Psoas muscle (tissue), 8 donors: ENCODE data around the gene IGSF9. TPM values are rescaled to one million over a fixed set of nuclear protein-coding genes. Genes with fewer than 3 reads are reported as not detected.
"Not testable (repeated sequence)": the region's sequence is repeated elsewhere in the genome, so short reads cannot be mapped to it uniquely, and the experiment has no call there.

Experiments
- ATAC-seq, 4 donors: fragments of 200-7000 bp; cut with Tn5 transposase; one replicate each; pipeline ENCODE4 v1.9.1; 2020; ENCODE audit warnings: moderate library complexity in 3 of 4, mild to moderate bottlenecking in 2 of 4
- DNase-seq, 2 donors: peaks; one replicate each; pipeline ENCODE4 v3.0.0-alpha.2; 2020
- H3K27ac ChIP-seq: fragments of 200-600 bp; one replicate; pipeline ENCODE4 v1.8.0; 2022
- H3K27me3 ChIP-seq, 3 donors: fragments of 200-600 bp in 1 of 3; one replicate each; pipeline versions ENCODE4 v1.6.1 to v1.8.0; 2013 to 2022; ENCODE audit warnings: low read length in 2 of 3, mild to moderate bottlenecking in 2 of 3, moderate library complexity in 1 of 3; ENCODE audit not compliant: insufficient read depth in 3 of 3
- H3K36me3 ChIP-seq, 2 donors: fragments of 200-600 bp in 1 of 2; one replicate each; pipeline versions ENCODE4 v1.6.1 to v1.8.0; 2013 to 2022; ENCODE audit warnings: low read depth in 1 of 2, mild to moderate bottlenecking in 1 of 2, moderate library complexity in 1 of 2; ENCODE audit not compliant: insufficient read depth in 1 of 2
- H3K4me1 ChIP-seq: fragments of 200-600 bp; one replicate; pipeline ENCODE4 v1.8.0; 2022
- H3K4me3 ChIP-seq: fragments of 200-600 bp; one replicate; pipeline ENCODE4 v1.8.0; 2022; ENCODE audit warnings: mild to moderate bottlenecking
- H3K9me3 ChIP-seq: fragments of 200-600 bp; one replicate; pipeline ENCODE4 v1.8.0; 2022
- WGBS, 3 donors: extraction: QIAGEN DNeasy Blood & Tissue Kit; methylation state at CpG; one replicate each; pipeline versions ENCODE4 v1.1.6 to v1.1.7; 2013; 5-methylcytosine and 5-hydroxymethylcytosine counted together
- intact Hi-C, 2 donors: fragments of 100-400 bp; cut with DNase I; formaldehyde crosslinking; loops; one replicate each; pipeline versions ENCODE4 v1.11.0 to v1.14.2; 2022
- polyA plus RNA-seq, 3 donors: library from polyadenylated mRNA; stranded (reverse); fragments of 200-250 nt; gene quantifications; one replicate each; pipeline ENCODE4 v1.2.3, GENCODE V29; 2013
- total RNA-seq, 4 donors: library from RNA; stranded (reverse); fragmentation: NEBNext Ultra II Directional in 2 of 4; extraction: Animal tissue kit (Norgen Biotek cat#: 25700) in 2 of 4; gene quantifications; one replicate each; pipeline versions ENCODE4 v1.2.1 to v1.2.4, GENCODE V29; 2021 to 2023
- TF ChIP-seq, protein P1 (sequence below): fragments of 200-600 bp; IDR thresholded peaks from one replicate; pipeline ENCODE4 v1.8.0; 2022; ENCODE audit warnings: antibody characterized with exemption
- donor health status: healthy with polysubstance abuse.
- donor health status: DM: no; HTN: no; CAD: no; lungs with moderate emphysema.
- donor health status: Bipolar disorder and iron deficiency.
- donor health status: healthy.
- donor health status: DM: yes; HTN: yes; CAD: no.
- donor health status: DM: no; HTN: no; CAD: no.
- donor health status: DM: no; HTN: no; CAD: no.
- donor health status: DM: yes; HTN: yes; CAD: no.

The IGSF9 gene
- total and polyA plus RNA-seq, 7 donors: 0.01 TPM; not detected in 5

DNA sequence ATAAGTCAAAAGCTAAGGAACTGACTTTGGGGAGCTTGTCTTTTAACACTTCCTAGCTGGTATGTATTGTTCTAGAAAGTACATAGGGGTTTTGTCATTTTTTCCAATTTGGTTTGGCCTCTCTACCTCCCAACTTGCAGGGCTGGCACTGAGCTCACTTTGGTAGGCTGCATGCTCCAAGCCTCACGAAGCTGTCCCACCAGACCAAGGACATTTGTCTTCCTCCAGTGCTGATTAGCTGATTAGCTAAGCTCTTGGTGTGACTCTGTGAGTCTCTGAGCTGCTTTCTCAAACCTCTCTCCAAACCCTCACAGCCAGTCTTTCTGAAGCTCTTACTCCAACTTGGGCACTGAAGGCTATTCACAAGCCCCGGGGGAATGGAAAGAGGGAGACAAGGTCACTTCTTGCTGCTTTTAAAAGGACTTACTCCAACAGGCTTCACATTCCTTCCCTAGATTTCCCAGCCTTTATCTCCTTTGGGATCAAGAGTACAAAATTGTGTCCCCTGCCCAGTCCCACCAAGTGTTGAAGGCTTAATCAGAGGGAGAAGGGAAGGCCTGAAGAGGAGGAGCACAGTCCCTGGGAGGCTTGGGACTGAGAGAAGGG, 44.6 kb downstream of the IGSF9 start:
- intact Hi-C loops: no loop called here
- Histone ChIP-seq H3K27ac (no peak overlapping the region), H3K27me3 (peaks cover 0 to 6% (median 0%) of the 10 kb centered on the region in 3 donors), H3K4me3 (no peak overlapping the region), H3K9me3 (no peaks in the 10 kb centered on the region), H3K4me1 (peaks cover 4% of the 10 kb centered on the region), H3K36me3 (no peaks in the 10 kb centered on the region)
- TF ChIP-seq, protein P1, sequence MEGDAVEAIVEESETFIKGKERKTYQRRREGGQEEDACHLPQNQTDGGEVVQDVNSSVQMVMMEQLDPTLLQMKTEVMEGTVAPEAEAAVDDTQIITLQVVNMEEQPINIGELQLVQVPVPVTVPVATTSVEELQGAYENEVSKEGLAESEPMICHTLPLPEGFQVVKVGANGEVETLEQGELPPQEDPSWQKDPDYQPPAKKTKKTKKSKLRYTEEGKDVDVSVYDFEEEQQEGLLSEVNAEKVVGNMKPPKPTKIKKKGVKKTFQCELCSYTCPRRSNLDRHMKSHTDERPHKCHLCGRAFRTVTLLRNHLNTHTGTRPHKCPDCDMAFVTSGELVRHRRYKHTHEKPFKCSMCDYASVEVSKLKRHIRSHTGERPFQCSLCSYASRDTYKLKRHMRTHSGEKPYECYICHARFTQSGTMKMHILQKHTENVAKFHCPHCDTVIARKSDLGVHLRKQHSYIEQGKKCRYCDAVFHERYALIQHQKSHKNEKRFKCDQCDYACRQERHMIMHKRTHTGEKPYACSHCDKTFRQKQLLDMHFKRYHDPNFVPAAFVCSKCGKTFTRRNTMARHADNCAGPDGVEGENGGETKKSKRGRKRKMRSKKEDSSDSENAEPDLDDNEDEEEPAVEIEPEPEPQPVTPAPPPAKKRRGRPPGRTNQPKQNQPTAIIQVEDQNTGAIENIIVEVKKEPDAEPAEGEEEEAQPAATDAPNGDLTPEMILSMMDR: no peak
- no peak for DNase-seq
- ATAC-seq: no peak
- 53 to 67% (median 65%) methylated on average over 2 of the region's 2 CpGs for WGBS, 3 donors

DNA sequence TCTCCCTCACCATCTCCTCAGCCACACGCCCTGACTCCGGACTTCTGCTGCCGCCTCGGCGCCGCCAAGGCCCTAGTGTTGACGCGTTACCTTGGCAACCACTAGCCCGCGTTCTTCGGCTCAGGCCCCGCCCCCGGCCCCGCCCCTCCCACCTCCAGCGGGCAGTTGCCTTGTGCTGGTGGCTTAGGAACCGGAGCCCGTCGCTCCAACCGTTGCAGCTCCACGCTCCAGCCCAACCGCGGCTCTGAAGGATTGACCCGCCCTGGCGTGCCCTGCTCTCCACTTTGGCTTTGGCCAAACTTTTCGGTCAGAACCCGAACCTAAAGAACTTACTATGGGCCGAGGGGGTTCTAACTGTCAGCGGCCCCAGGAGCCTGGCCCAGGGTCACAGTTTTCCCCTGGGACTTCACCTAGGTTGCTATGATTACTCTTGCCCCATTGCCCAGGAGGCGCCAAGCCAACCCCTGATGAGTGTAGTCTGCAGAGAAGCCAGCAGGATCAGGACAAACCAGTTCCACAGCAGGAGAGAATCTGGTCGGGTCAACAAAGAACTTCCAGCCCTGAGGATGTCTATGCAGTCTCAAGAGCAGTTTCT, 45.2 kb downstream of the IGSF9 start, which contains the start of gene CFAP45:
TSS of gene CFAP45 (minus strand) at position 80 of the 595 bp plus-strand sequence. CDS start at position 13, 67 bp downstream.
- no peak within 1 kb of the TSS for H3K4me3 ChIP-seq
- peaks cover 4% of the 10 kb centered on the region for H3K4me1 ChIP-seq
- intact Hi-C loops: no loop called here
- DNase-seq: peak; percentile 76 to 82
- peaks cover 0 to 6% (median 0%) of the 10 kb centered on the region in 3 donors for H3K27me3 ChIP-seq
- TF ChIP-seq, protein P1: no peak
- ATAC-seq: peak; percentile 46 to 74 (median 58)
- H3K9me3 ChIP-seq: no peaks in the 10 kb centered on the region
- 15 to 20% (median 20%) methylated on average over 30 of the region's 30 CpGs for WGBS, 3 donors
- no peak within 1 kb of the TSS for H3K27ac ChIP-seq
- no peaks in the 10 kb centered on the region for H3K36me3 ChIP-seq

DNA sequence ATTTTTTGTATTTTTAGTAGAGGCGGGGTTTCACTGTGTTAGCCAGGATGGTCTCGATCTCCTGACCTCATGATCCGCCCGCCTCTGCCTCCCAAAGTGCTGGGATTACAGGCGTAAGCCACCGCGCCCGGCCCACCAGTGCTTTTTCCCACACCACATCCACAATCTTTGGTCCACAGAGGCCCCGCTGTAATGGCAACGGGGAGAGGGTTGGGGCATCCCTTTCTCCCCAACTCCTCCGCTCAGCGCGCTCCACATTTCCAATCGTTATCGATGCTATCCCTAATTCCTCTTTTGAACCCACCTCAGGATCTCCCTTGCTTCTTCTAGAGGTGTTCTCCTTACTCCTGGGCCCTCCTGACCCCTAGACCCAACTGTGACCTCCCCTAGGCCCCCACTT, 45.8 kb downstream of the IGSF9 start:
- intact Hi-C loops: loop anchor here in 1 of 2 donors (10.0 kb wide), 1 partner anchor 765 kb away; no protein-coding TSS in a partner anchor

DNA sequence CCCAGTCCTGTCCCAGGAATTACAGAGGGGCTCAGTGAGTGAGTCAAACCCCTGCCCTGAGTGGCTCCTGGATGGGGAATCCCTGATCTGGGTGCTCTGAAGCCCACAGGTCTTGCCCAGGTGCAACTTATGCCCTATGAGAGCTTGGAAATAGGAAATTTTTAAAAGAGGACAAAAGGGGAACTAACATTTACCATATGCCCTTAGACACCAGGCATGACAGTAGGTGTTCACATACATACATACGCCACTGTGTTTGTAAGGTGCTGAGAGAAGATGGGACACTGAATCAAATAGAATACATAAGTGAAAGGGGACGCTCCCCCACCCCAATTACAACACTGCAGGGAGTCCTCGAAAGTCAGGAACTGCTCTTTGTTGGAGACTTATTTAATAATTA, 46.9 kb downstream of the IGSF9 start:
- no peak overlapping the region for H3K4me3 ChIP-seq
- no peaks in the 10 kb centered on the region for H3K36me3 ChIP-seq
- DNase-seq (no peak), ATAC-seq (no peak)
- intact Hi-C loops: loop anchor here in 1 of 2 donors (10.0 kb wide), 1 partner anchor 764 kb away; no protein-coding TSS in a partner anchor
- TF ChIP-seq, protein P1: no peak
- no peaks in the 10 kb centered on the region for H3K9me3 ChIP-seq
- H3K27me3 ChIP-seq: peaks cover 0 to 6% (median 0%) of the 10 kb centered on the region in 3 donors
- 94 to 97% (median 95%) methylated on average over 3 of the region's 3 CpGs for whole genome bisulfite sequencing, 3 donors
- no peak overlapping the region for H3K27ac ChIP-seq
- peaks cover 4% of the 10 kb centered on the region for H3K4me1 ChIP-seq

More for the DNA sequence above, 45.8 kb downstream of the IGSF9 start:
- DNase-seq, H3K4me3 ChIP-seq, H3K27me3 ChIP-seq, H3K4me1 ChIP-seq, H3K36me3 ChIP-seq, H3K9me3 ChIP-seq, H3K27ac ChIP-seq, ATAC-seq: not testable (repeated sequence)
- 90 to 93% (median 91%) methylated on average over 11 to 13 of the region's 15 CpGs for WGBS, 3 donors

DNA sequence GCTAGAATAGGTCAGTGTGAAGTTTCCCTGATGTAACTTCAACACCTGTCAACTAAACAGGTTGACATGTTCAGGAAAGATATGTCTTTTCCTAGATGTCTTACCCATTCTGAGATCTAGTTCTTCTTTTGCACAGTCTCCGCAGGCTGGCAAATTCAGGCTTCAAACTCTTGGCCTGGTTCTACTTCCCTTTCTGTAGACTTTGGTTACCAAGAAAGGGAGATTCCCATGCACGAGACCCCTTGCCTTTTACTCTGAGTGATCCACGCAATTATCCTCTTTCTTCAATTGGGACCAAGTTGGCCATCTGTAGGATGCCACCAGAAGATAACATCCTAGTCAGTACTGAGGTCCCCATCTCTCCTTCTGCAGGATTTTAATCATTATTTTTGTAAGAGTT, 47.5 kb downstream of the IGSF9 start:
- 86 to 94% (median 90%) methylated on average over 3 of the region's 3 CpGs for WGBS, 3 donors
- DNase-seq: no peak

More for the DNA sequence above, 47.5 kb downstream of the IGSF9 start:
- H3K4me3 ChIP-seq: no peak overlapping the region
- no peaks in the 10 kb centered on the region for H3K36me3 ChIP-seq
- intact Hi-C loops: loop anchor here in 1 of 2 donors (10.0 kb wide), 1 partner anchor 763 kb away; no protein-coding TSS in a partner anchor
- ATAC-seq: no peak
- TF ChIP-seq, protein P1: no peak
- H3K27me3 ChIP-seq: peaks cover 0 to 6% (median 0%) of the 10 kb centered on the region in 3 donors
- no peak overlapping the region for H3K27ac ChIP-seq
- no peaks in the 10 kb centered on the region for H3K9me3 ChIP-seq
- peaks cover 4% of the 10 kb centered on the region for H3K4me1 ChIP-seq
